DMS 273 treated with DMSO at 0.1 percent for 48 hours (cell line): ENCODE results near the gene DENND5B.
"Not testable (repeated sequence)": the region's sequence is repeated elsewhere in the genome, so short reads cannot be mapped to it uniquely, and the experiment has no call there.

Experiments used
- DNase-seq: peaks from one replicate; lab custom pipeline; 2025; lab: John Stamatoyannopoulos, UW

DENND5B gene

DNA sequence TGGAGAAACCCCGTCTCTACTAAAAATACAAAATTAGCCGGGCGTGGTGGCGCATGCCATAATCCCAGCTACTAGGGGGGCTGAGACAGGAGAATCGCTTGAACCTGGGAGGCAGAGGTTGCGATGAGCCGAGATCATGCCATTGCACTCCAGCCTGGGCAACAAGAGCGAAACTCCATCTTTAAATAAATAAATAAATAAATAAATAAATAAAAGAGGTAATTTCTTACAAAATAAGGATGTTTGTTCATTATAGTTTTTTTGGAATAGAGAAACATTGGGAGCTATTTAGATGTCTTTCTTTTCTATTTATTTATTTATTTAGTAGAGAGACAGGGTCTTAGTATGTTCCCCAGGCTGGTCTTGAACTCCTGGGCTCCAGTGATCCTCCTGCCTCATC, 213.7 kb downstream of the DENND5B start:
- not testable (repeated sequence) for DNase-seq

DNA sequence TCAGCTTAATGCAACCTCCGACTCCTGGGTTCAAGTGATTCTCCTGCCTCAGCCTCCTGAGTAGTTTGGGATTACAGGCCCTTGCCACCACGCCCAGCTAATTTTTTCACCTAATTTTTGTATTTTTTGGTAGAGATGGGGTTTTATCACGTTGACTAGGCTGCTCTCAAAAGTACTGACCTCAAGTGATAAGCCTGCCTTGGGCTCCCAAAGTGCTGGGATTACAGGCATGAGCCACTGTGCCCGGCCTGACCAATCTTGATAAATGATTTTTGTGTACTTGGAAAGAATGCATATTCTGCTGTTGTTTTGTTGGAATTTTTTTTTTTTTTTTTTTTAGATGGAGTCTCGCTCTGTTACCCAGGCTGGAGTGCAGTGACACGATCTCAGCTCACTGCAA, 215.5 kb downstream of the DENND5B start:
- DNase-seq, result not testable (repeated sequence)

DNA sequence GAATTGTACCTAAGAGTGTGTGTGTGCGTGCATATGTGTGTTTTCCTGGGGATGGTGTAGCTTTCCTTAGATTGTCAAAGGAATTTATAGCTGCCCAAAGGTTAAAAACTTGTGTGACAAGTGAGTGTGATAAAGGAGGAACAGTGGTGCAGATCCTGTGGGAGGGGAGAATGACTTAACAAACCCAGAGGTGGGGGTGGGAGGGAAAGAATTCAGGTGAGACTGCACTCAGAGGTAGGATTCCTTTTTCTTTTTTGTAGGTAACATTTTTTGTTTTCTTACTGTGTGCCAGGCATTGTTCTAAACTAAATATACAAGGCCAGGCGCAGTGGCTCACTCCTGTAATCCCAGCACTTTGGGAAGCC, 219.7 kb downstream of the DENND5B start:
- DNase-seq, result no peak

DNA sequence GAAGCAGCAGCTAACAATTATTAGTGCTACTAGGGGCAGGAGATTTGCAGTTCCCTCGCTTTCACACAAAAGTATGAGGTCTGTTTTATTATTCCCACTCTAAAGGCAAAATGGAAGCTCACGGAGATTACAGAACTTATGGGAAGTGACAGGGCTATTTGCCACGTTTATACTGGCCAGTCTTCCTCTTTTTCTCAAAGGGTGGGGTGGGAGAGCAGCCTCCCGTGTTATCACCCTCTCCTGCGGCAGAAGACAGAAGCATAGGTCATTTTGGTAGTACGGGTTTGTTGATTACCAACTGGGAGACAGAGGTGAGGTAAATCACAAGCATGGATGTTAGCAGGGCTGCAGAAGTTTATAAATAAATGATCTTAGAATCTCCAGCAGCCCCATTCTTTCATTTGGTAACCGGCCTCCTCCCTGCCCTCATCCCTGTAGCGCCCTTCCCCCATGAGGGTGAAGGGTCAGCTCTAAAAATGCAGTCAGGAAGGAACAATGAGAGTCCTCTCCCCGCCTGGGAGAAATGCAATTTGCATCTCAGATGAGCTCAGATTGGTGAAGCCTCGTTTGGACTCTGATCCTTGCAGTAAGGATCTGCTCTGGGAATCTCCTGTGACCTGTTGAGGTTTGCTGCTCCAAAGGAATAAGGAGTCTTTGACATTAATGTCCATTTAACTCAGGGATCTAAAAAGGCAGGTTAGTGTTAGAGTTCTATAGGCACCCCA, 220.2 kb downstream of the DENND5B start:
- no peak for DNase-seq

DNA sequence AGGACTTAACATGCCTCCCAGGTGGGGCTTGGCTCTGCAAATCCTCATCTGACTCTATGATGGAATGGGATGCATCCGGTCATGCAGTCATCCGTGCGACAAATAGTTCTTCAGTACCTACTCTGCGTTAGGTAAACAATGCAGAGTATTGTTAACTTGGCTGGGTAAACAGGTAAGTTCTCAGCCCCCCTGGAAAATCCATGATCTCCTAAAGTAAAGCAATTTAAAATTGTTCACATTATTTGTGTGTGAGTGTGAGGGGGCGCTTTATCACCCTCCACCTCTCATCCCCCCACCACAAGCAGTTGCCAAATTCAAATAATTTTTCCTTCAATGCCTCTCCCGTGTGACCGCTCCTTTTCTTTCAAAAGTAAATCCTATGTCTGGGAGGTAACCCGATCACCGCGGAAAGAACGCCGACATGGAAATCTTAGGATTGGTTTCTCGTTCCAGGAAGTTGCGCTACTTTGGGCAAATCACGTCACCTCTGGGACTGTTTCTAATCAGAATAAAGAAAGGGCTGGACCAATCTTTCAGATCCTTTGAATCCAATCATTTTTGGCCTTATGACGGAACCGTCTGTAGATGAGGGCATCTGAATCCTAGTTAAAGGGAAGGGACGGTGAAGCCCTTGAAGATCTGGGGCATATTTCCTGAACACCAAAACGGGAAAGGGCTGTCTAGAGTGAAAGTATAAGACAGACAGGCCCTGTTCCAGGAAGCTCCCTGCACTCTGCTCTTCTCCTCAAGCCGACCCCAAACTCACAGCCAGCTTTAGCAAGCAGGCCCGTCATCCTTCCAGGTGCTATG, 221.0 kb downstream of the DENND5B start:
- no peak for DNase-seq

DNA sequence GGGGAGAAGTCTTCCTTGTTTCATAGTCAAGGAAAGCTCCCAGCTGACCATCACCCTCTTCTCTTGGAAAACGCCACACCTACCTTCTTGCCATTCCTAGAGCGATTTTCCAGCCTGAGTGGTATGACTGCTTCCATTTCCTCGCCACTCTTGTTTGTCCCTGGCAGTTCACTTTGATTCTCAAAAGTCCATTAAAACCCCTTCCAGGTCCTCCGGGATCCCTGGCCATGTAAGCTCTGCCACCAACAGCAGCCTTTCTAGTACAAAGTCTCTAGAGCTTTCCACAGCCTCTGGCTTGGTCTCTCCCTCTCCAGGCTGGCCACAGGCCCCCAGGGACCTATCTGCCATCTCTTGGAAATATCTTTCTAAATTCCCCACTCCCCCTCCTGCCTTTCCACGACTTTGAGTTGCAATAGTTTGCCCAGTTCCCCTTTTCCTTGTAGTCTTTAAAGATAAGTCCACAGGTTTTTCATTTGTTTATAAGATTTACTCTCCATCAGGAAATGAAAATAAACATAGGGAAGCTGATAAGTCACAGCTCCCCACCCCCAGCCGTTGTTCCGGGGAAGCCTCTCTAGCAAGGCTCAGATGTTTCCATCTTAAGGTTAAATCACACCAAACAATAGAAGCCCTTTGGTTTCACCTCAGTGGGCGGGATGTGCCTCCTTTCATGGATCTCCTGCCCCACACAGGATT, 222.1 kb downstream of the DENND5B start:
- DNase-seq, result no peak

DNA sequence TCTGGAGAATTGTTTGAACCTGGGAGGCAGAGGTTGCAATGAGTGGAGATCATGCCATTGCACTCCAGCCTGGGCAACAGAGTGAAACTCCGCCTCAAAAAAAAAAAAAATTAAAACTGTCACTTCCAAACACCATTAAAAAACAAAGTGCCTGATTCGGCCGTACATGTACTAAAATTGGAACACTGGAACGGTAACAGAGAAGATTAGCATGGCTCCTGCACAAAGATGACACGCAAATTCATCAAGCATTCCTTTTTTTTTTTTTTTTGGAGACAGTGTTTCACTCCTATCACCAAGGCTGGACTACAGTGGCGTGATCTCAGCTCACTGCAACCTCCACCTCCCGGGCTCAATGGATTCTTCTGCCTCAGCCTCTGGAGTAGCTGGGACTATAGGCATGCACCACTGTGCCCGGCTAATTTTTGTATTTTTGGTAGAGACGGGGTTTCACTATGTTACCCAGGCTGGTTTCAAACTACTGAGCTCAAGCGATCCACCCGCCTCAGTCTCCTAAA, 224.8 kb downstream of the DENND5B start:
- DNase-seq, result no peak

DNA sequence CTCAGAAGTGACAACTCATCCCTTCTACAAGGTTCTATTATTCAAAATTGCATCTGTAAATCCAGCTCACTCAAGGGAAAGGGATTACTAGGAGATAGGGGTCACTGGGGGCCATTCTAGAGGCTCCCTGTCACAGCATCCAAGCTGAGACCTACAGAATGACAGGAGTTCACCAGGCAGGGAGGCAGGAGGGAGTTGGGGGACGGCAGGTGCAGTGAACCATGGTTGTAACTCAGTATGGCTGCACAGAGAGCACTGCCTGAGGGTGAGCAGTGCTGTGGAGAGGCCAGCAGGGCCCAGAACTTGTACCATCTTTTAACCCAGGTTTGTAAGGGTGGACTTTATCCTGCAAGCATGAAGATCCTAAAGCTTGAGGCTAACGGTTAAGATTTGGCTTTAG, 227.1 kb downstream of the DENND5B start:
- no peak for DNase-seq

DNA sequence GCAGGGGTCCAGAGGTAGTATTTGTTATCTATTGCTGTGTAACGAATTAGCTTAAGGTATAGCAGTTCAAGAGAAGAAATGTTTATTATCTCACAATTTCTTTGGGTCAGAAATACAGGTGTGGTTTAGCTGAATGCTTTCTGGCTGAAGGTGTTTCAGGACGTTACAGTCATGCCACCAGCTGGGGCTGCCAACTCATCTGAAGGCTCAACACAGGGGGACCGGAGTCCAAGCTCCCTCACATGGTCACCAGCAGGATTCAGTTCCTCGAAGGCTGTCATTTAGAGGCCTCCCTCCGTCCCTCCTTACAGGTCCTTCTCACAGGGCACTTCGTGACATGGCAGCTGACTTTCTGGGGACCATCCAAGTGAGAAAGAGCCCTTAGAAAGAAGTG, 227.5 kb downstream of the DENND5B start:
- no peak for DNase-seq

DNA sequence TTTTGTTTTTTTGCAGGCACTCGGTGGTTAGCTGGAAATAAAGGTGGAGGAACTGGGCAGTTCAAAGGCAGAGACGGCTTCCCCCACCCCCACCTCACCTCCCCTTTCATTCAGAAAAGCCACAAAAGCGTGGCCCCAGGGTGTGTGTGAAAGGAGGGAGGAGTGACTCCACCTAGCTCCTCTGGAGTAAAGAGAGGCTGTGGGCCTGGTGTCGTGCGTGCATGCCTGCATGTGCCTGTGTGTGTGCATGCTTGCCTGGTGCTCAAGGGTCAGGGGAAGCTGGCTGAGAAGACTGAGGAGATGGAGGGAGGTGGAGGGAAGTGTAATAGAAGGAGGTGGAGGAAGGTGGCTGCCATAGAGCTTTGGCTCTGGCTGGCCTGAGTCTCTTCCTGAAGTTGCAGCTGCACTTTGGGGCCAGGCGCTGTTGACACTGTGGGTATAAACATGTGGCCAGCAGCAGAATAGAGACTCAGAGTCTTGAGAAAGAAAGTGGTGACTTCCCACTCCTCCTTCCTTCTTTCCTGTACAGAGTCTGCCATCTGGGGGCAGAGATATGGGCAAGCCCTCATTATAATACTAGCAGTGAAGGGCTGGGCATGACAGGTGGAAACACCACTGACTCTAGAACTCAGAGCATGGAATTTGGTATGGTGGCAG, 228.0 kb downstream of the DENND5B start:
- no peak for DNase-seq

DNA sequence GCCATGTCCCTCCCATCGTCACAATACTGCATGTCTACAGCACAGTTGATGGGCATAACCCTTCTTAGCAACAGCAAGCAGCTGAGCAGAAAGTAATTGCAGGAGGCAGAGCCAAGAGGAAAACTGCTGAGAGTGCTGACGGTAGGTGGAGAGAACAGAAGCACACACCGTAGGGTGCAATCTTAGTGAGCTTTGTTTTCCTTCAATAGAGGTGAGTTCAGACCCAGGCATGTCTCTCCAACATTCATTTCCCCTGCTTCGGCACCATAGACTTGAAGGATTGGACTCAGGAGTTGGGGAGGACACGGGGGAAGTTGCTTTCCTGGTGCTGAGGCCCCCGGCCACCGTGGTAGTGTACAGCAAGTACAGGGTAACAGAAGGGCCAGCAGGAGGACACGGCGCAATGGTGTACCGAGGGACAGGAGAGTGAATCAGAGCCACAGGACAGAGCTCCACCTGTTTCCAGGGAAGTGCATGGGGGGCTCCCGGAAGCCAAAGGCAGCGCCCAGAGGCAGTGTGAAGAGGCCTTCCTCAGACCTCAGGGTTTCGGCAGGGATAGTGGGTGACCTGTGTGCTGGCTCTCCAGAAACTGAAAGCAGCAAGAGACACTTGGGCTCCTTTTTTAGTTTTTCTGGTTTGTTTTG, 228.7 kb downstream of the DENND5B start:
- DNase-seq, result peak; percentile 18

DNA sequence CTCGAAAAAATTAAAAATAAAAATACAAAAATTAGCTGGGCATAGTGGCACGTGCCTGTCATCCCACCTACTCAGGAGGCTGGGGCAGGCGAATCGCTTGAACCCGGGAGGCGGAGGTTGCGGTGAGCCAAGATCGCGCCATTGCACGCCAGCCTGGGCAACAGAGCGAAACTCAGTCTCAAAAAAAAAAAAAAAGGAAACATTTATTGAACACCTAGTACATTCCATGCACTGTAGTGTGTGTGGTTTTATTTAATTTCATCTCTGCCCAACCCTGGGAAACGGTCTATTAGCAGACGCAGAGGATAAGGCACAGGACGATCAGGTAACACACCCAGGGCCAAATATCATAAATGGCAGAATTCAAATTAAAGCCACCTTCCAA, 229.2 kb downstream of the DENND5B start:
- no peak for DNase-seq

DNA sequence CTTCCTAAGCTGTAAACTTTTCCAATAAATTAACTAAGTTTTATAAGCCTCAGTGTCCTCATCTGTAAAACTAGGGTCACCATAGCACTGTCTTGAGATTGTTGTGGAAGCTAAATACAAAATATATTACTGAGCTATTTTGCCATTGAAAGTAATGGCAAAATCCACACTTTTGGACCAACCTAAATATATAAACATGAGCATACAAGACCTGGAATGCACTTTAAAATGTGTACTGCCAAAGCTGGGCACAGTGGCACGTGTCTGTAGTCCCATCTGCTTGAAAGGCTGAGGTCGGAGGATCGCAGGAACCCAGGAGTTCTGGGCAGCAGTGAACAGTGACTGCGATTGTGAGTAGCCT, 235.2 kb downstream of the DENND5B start:
- DNase-seq, result no peak

DNA sequence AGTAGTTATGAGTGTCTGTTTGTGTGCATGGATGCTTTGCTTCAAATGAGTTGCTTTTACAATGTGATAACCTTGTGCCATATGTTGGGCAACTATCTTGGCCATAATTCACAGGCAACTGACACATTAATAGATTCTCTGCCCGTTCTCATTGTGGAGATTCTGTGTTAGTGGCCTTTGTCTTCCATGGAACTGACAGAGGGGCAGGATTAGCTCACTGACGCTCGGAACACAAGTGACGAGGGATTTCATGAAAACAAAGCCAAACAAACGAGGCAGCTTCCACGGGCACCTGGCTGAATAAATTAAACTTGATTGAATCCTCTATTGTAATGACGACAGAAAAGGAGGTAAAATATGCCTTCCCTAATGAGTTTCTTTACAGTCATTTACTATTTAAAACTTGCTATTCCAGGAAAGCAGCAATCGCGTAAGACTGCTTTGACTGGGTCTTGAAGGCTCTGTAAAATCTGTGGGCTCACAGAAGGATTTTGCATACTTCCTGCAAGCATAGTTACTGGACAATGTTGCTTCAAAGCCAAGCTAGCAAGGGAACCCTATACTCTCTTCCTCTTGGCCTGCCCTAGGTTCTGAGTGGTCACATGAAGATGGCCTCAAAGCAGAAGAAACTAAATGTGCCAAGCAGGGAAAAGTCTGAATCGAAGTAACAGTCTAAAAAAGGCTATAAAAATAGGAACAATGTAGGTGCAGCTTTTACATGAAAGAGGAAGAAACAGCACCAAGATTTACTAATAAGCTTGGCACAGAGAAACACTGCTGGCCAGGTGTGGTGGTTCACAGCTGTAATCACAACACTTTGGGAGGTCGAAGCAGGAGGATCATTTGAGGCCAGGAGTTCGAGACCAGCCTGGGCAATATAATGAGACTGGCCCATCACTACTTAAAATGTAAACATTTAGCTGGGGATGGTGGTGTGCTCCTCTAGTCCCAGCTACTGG, 236.9 kb downstream of the DENND5B start:
- peak; percentile 29 for DNase-seq

DNA sequence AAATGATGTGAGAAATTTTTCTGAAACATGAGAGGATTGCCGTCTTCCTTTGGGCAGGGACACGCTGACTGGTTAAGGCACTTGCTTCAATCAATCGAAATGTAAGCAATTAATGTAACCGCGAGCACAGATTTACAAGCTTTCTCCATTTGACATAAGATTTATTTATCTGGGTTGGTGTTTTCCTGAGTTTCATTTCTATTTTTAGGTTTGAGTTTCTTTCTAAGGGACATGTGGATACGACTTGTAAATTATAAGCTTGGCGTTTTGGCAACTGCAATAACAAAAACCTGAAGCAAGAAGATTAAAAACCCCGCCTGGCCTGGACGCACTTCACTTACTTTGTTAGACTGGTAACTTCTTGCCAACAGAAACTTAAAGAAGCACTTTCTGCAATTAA, 244.7 kb downstream of the DENND5B start:
- no peak for DNase-seq

DNA sequence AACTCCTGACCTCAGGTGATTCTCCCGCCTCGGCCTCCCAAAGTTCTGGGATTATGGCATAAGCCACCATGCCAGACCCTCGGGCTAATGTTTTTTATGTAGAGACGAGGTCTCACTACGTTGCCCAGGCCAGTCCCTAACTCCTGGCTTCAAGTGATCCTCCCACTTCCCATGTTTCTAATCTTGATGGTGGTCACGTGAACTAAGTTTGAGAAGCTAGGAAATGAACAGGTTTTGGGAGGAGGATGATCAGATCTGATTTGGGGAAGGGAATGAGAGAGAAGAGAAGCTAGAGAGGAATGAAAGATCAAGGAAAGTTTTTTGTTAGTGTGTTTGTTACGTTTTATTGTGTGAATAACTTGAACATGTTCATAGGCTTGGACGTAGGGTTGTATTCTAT, 247.8 kb downstream of the DENND5B start:
- DNase-seq, result no peak

DNA sequence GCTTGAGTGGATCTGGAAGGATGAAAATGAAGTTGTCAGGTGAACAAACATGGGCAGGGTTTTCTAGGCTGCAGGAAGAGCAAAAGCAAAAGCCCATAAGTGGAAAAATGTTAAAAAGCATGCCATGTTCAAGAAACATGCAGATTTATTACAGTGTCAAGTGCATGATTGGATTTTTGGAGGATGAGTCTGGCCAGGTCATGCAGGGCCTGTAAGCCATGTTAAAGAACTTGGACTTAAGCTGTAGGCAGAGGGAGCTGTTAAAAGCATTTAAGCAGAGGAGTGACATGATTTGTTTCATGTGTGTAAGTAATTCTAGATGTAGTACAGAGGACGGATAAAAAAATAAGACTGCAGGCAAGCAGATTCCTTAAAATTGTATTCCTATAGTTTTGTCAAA, 248.7 kb downstream of the DENND5B start:
- DNase-seq, result no peak

DNA sequence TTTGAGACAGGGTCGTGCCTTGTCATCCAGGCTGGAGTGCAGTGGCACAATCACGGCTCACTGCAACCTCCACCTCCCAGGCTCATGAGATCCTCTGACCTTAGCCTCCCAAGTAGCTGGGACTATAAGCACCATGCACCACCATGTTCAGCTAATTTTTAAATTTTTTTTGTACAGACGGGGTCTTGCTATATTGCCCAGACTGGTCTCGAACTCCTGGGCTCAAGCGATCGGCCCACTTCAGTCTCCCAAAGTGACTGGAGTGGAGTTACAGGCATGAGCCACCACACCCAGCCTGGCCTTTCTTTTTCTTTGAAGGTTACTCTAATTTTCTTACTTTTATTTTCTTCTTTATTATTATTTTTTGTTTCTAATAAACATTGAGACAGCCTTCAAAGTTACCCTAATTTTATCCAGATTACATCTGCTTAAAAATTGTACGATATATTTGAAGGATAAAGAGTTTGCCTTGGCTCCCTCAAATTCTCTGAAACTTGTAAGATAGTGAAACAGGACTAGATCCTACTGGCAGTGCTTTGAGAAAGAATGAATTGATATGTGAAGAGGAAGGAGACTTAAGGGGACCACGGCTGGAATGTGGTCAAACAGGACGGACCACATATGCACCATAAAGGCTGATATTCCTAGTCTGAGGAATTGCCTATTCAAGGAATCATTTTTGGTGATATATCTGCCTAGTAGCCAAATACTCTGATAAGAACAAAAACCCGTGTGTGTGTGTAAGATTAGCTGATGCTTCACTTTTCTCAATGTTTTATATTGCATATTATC, 250.9 kb downstream of the DENND5B start:
- no peak for DNase-seq

DNA sequence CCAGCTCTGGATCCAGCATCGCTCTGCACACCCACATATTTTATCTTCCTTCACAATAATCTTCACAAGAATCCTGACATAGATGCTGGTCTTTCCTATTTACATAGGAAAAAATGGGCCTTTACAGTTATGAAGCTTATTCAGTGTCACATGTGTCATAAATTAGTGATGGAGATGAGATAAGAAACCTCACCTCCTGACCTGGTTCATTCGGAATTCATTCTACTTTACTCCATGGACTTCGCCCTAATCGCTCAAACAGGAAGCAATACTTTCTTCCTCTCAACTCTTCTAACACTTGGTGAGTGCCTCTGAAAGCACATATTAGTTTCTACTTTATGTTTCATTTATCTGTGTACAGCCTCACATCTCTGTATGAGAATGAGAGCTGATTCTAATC, 253.0 kb downstream of the DENND5B start:
- no peak for DNase-seq
